OCI-LY1 (cell line): ENCODE measurements around the gene ZNF609.

Experiments
- H2AFZ ChIP-seq: fragments of 200-600 bp; sonication (generic), shearing (Covaris generic); 2 replicates; pipeline ENCODE4 v1.6.0; 2014; ENCODE audit warnings: antibody characterized with exemption, mild to moderate bottlenecking, low read length
- H3F3A ChIP-seq: fragments of 200-600 bp; sonication (generic), shearing (Covaris generic); 2 replicates; pipeline ENCODE4 v1.6.0; 2014; ENCODE audit warnings: mild to moderate bottlenecking, antibody characterized with exemption, low read length, moderate library complexity; ENCODE audit not compliant: insufficient read depth
- H3K27ac ChIP-seq: fragments of 200-600 bp; sonication (generic); 2 replicates; pipeline ENCODE4 v1.5.1; 2014; ENCODE audit warnings: low read length, mixed run types, mild to moderate bottlenecking, low read depth; ENCODE audit not compliant: poor library complexity, severe bottlenecking
- H3K27me3 ChIP-seq: fragments of 200-600 bp; sonication (generic); 2 replicates; pipeline ENCODE4 v1.6.0; 2014; ENCODE audit warnings: antibody characterized with exemption, mild to moderate bottlenecking, low read length, moderate library complexity; ENCODE audit not compliant: insufficient read depth
- H3K36me3 ChIP-seq: fragments of 200-600 bp; sonication (generic); 2 replicates; pipeline ENCODE4 v1.6.1; 2014; ENCODE audit warnings: mild to moderate bottlenecking, antibody characterized with exemption, low read length, moderate library complexity, mixed read lengths; ENCODE audit not compliant: insufficient read depth
- H3K4me1 ChIP-seq: fragments of 200-600 bp; sonication (generic); 2 replicates; pipeline ENCODE4 v1.5.1; 2014; ENCODE audit warnings: mild to moderate bottlenecking, low read length, moderate library complexity; ENCODE audit not compliant: insufficient read depth, severe bottlenecking
- H3K4me2 ChIP-seq: fragments of 200-600 bp; sonication (generic), shearing (Covaris generic); 2 replicates; pipeline ENCODE4 v1.6.1; 2014; ENCODE audit warnings: low read length
- H3K4me3 ChIP-seq: fragments of 200-600 bp; sonication (generic); 2 replicates; pipeline ENCODE4 v1.5.1; 2014; ENCODE audit warnings: low read length, low read depth, mild to moderate bottlenecking, mixed read lengths; ENCODE audit not compliant: poor library complexity, severe bottlenecking
- H3K79me2 ChIP-seq: fragments of 200-600 bp; shearing (Covaris generic); 2 replicates; pipeline ENCODE4 v1.6.1; 2016; ENCODE audit warnings: mixed run types, low read length, mixed read lengths; ENCODE audit not compliant: insufficient read depth
- H3K9ac ChIP-seq: fragments of 200-600 bp; sonication (generic), shearing (Covaris generic); 2 replicates; pipeline ENCODE4 v1.6.1; 2014; ENCODE audit warnings: mild to moderate bottlenecking, low read length, mixed read lengths
- H3K9me2 ChIP-seq: fragments of 200-600 bp; sonication (generic), shearing (Covaris generic); 2 replicates; pipeline ENCODE4 v1.6.1; 2014; ENCODE audit warnings: low read depth, mild to moderate bottlenecking, low read length, mixed read lengths
- H3K9me3 ChIP-seq: fragments of 200-600 bp; shearing (Covaris generic); 2 replicates; pipeline ENCODE4 v1.6.1; 2014; ENCODE audit warnings: low read length, mixed read lengths
- H4K20me1 ChIP-seq: fragments of 200-600 bp; sonication (generic), shearing (Covaris generic); 2 replicates; pipeline ENCODE4 v1.6.0; 2016; ENCODE audit warnings: mild to moderate bottlenecking, low read length; ENCODE audit not compliant: insufficient read depth
- EZH2 ChIP-seq: fragments of 200-600 bp; sonication (generic), shearing (Covaris generic); IDR thresholded peaks from 2 replicates; pipeline ENCODE4 v1.8.0; 2017; ENCODE audit warnings: borderline replicate concordance, mixed run types, mild to moderate bottlenecking, antibody characterized with exemption, low read length, moderate library complexity, mixed read lengths
- TF ChIP-seq, protein P1 (sequence below): fragments of 200-600 bp; sonication (generic), shearing (Covaris generic); IDR thresholded peaks from 2 replicates; pipeline ENCODE4 v1.5.1; 2017; ENCODE audit warnings: mild to moderate bottlenecking, antibody characterized with exemption, low read length, moderate library complexity, mixed read lengths

ZNF609 gene

DNA sequence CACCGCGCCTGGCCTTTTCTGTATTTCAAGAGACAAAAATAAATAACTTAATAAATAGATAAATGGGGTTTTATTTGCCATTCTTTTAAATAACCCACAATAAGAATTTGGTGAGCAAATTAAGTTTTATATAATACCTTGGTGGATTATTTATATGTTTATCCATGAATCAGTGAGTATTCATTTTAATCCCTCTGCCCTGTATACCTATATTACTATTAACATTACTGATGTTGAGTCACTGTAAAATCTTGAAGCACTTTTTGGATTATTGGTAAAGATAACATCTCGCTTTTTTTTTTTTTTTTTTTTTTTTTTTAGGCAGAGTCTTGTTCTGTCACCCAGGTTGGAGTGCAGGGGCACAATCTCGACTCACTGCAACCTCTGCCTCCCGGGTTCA, 154.1 kb downstream of the ZNF609 start:
- Histone ChIP-seq H3K9me2 (no peaks in the 10 kb centered on the region), H3K4me3 (no peak overlapping the region), H3K27ac (no peak overlapping the region), H3K9ac (no peak overlapping the region), H2AFZ (no peak overlapping the region), H3K9me3 (no peaks in the 10 kb centered on the region), H3F3A (peaks cover under 1% of the 10 kb centered on the region; the same call in 1 of the 2 replicates), H3K36me3 (no peaks in the 10 kb centered on the region), H3K4me1 (peaks cover 6% of the 10 kb centered on the region), H3K27me3 (no peaks in the 10 kb centered on the region), H3K4me2 (no peak overlapping the region), H3K79me2 (no peaks in the 10 kb centered on the region), H4K20me1 (no peaks in the 10 kb centered on the region)
- TF ChIP-seq, protein P1, sequence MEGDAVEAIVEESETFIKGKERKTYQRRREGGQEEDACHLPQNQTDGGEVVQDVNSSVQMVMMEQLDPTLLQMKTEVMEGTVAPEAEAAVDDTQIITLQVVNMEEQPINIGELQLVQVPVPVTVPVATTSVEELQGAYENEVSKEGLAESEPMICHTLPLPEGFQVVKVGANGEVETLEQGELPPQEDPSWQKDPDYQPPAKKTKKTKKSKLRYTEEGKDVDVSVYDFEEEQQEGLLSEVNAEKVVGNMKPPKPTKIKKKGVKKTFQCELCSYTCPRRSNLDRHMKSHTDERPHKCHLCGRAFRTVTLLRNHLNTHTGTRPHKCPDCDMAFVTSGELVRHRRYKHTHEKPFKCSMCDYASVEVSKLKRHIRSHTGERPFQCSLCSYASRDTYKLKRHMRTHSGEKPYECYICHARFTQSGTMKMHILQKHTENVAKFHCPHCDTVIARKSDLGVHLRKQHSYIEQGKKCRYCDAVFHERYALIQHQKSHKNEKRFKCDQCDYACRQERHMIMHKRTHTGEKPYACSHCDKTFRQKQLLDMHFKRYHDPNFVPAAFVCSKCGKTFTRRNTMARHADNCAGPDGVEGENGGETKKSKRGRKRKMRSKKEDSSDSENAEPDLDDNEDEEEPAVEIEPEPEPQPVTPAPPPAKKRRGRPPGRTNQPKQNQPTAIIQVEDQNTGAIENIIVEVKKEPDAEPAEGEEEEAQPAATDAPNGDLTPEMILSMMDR, result no peak
- TF ChIP-seq EZH2, result no peak

DNA sequence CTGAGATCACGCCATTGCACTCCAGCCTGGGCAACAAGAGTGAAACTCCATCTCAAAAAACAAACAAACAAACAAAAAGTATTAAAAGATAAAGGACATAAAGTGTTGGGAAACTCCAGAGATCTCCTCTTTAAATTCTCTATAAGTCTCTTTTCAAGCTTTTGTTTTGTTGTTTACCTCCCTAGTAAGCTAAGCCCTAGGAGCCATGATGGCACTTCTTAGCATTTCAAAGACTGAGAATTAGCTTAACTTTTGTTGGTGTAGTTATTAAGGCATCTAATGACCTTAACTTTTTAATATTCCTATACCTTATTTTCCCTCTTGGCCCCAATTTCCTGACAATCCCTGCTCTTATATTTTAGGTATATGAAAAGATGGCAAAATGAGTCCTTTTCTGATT, 157.3 kb downstream of the ZNF609 start:
- Histone ChIP-seq H3F3A (peaks cover 5% of the 10 kb centered on the region; the same call in 1 of the 2 replicates), H3K9me3 (no peaks in the 10 kb centered on the region), H3K36me3 (no peaks in the 10 kb centered on the region), H4K20me1 (no peaks in the 10 kb centered on the region), H3K9me2 (no peaks in the 10 kb centered on the region), H3K27me3 (no peaks in the 10 kb centered on the region), H3K4me1 (peaks cover 34% of the 10 kb centered on the region), H3K4me2 (no peak overlapping the region), H3K27ac (no peak overlapping the region), H3K4me3 (no peak overlapping the region), H3K9ac (no peak overlapping the region), H2AFZ (no peak overlapping the region), H3K79me2 (0 out of 2 replicates have a peak, but pooled peaks cover 17% of the 10 kb centered on the region)
- no peak for TF ChIP-seq EZH2
- TF ChIP-seq, protein P1, result no peak

DNA sequence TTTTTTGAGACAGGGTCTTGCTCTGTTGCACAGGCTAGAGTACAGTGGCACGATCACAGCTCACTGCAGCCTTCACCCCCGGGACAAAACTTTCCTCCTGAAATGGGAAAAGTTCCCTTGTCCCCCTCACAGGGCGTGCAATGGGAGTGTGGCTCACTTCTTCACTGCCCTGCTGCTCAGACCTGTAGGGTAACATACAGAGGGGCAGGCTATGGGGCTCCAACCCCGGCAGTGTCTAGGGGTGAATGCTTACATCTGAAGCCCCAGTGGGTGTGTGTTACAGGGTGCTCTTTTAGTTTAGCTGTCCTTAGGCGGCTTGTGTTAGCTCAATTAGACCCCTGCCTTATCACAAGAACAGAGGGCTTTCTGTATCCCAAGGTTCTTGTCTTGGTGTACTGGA, 157.8 kb downstream of the ZNF609 start:
- no peak overlapping the region for H3K9ac ChIP-seq
- H3K27me3 ChIP-seq, result no peaks in the 10 kb centered on the region
- H3K9me3 ChIP-seq, result no peaks in the 10 kb centered on the region
- H2AFZ ChIP-seq, result no peak overlapping the region
- no peak overlapping the region for H3K27ac ChIP-seq
- H3K4me1 ChIP-seq, result peaks cover 38% of the 10 kb centered on the region
- TF ChIP-seq, protein P1, result no peak
- no peak for TF ChIP-seq EZH2
- no peaks in the 10 kb centered on the region for H3K9me2 ChIP-seq
- 0 out of 2 replicates have a peak, but pooled peaks cover 17% of the 10 kb centered on the region for H3K79me2 ChIP-seq
- H3F3A ChIP-seq, result peaks cover 5% of the 10 kb centered on the region; the same call in 1 of the 2 replicates
- no peaks in the 10 kb centered on the region for H4K20me1 ChIP-seq
- H3K4me3 ChIP-seq, result no peak overlapping the region
- no peak overlapping the region for H3K4me2 ChIP-seq
- H3K36me3 ChIP-seq, result no peaks in the 10 kb centered on the region
